ENCODE measurements around the gene FRMPD4.

- TF ChIP-seq, protein P1, sequence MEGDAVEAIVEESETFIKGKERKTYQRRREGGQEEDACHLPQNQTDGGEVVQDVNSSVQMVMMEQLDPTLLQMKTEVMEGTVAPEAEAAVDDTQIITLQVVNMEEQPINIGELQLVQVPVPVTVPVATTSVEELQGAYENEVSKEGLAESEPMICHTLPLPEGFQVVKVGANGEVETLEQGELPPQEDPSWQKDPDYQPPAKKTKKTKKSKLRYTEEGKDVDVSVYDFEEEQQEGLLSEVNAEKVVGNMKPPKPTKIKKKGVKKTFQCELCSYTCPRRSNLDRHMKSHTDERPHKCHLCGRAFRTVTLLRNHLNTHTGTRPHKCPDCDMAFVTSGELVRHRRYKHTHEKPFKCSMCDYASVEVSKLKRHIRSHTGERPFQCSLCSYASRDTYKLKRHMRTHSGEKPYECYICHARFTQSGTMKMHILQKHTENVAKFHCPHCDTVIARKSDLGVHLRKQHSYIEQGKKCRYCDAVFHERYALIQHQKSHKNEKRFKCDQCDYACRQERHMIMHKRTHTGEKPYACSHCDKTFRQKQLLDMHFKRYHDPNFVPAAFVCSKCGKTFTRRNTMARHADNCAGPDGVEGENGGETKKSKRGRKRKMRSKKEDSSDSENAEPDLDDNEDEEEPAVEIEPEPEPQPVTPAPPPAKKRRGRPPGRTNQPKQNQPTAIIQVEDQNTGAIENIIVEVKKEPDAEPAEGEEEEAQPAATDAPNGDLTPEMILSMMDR (IDR thresholded peaks at IDR 0.05; ENCODE audit: low read length), result no peak
- TF ChIP-seq EZH2phosphoT487 (IDR thresholded peaks at IDR 0.05; ENCODE audit: low read length) (no peak), EZH2 (optimal IDR thresholded peaks at IDR 0.05; ENCODE audit: low read depth, low read length) (no peak)
Observed at GRCh38 chrX:12614266-12614665, 476.0 kb downstream of the FRMPD4 start.
